Measurements from ENCODE around the gene LBH. TPM values are rescaled to one million over a fixed set of nuclear protein-coding genes. Genes with fewer than 3 reads are reported as not detected.

Gene LBH
- total RNA-seq, 1 donor from 2014 or later = 41.2 TPM

DNA sequence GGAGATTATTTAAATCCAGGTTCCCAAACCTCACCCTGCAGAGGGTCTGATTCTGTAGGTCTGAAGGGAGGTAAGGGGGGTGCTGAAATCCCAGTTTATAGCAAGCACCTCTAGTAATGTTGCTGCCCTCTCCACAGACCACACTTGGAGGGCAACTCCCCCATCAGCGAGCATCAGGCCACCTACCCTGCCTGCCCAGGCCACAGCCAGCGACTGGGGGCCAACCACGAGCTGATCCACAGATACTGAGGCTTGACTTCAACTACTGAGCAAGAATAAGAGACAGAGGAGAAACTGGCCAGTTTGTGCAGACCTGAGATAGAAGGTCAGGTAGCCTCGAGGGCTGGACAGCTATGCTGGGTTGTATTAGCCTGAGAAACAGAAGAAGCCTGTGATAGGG lies 36.3 kb upstream of the LBH start:
- no peak overlapping the region for H3K27ac ChIP-seq (ENCODE audit: low read depth, low read length)
- H3K9me3 ChIP-seq (ENCODE audit: control insufficient read depth in 3 of 3, low read length in 3 of 3) = no peaks in the 10 kb centered on the region
- peaks cover 0 to 4% (median 0%) of the 10 kb centered on the region in 3 donors for H3K27me3 ChIP-seq (ENCODE audit: control insufficient read depth in 3 of 3, insufficient read depth in 3 of 3, low read length in 3 of 3)
- no peak overlapping the region for H3K4me3 ChIP-seq (ENCODE audit: low read length in 3 of 3)
- no peaks in the 10 kb centered on the region for H3K36me3 ChIP-seq (ENCODE audit: control insufficient read depth in 3 of 3, insufficient read depth in 3 of 3, low read length in 3 of 3)
- no peaks in the 10 kb centered on the region for H3K4me1 ChIP-seq (ENCODE audit: control insufficient read depth in 3 of 3, insufficient read depth in 3 of 3, low read length in 3 of 3)
- H3K9ac ChIP-seq (ENCODE audit: low read depth in 1 of 3, low read length in 3 of 3) = no peak overlapping the region

GRCh38 chr2:30197570-30198192 lies 33.7 kb upstream of the LBH start:
- no peak overlapping the region for H3K4me3 ChIP-seq (ENCODE audit: low read length in 3 of 3)
- no peak overlapping the region for H3K9ac ChIP-seq (ENCODE audit: low read depth in 1 of 3, low read length in 3 of 3)
- no peaks in the 10 kb centered on the region for H3K9me3 ChIP-seq (ENCODE audit: control insufficient read depth in 3 of 3, low read length in 3 of 3)
- H3K27ac ChIP-seq (ENCODE audit: low read depth, low read length) = no peak overlapping the region
- peaks cover 0 to 4% (median 0%) of the 10 kb centered on the region in 3 donors for H3K27me3 ChIP-seq (ENCODE audit: control insufficient read depth in 3 of 3, insufficient read depth in 3 of 3, low read length in 3 of 3)
- peaks cover 0 to 2% (median 0%) of the 10 kb centered on the region in 3 donors for H3K4me1 ChIP-seq (ENCODE audit: control insufficient read depth in 3 of 3, insufficient read depth in 3 of 3, low read length in 3 of 3)
- H3K36me3 ChIP-seq (ENCODE audit: control insufficient read depth in 3 of 3, insufficient read depth in 3 of 3, low read length in 3 of 3) = no peaks in the 10 kb centered on the region

GRCh38 chr2:30201990-30202389 lies 29.3 kb upstream of the LBH start:
- H3K4me1 ChIP-seq (ENCODE audit: control insufficient read depth in 3 of 3, insufficient read depth in 3 of 3, low read length in 3 of 3) = peaks cover 0 to 10% (median 4%) of the 10 kb centered on the region in 3 donors
- H3K9ac ChIP-seq (ENCODE audit: low read depth in 1 of 3, low read length in 3 of 3) = no peak overlapping the region
- no peak overlapping the region for H3K4me3 ChIP-seq (ENCODE audit: low read length in 3 of 3)
- no peak overlapping the region for H3K27ac ChIP-seq (ENCODE audit: low read depth, low read length)
- no peaks in the 10 kb centered on the region for H3K36me3 ChIP-seq (ENCODE audit: control insufficient read depth in 3 of 3, insufficient read depth in 3 of 3, low read length in 3 of 3)
- no peaks in the 10 kb centered on the region for H3K9me3 ChIP-seq (ENCODE audit: control insufficient read depth in 3 of 3, low read length in 3 of 3)
- no peaks in the 10 kb centered on the region for H3K27me3 ChIP-seq (ENCODE audit: control insufficient read depth in 3 of 3, insufficient read depth in 3 of 3, low read length in 3 of 3)

- Histone ChIP-seq H3K4me3 (ENCODE audit: low read length in 3 of 3) (no peak overlapping the region), H3K4me1 (ENCODE audit: control insufficient read depth in 3 of 3, insufficient read depth in 3 of 3, low read length in 3 of 3) (peaks cover 0 to 10% (median 4%) of the 10 kb centered on the region in 3 donors), H3K9me3 (ENCODE audit: control insufficient read depth in 3 of 3, low read length in 3 of 3) (no peaks in the 10 kb centered on the region), H3K27me3 (ENCODE audit: control insufficient read depth in 3 of 3, insufficient read depth in 3 of 3, low read length in 3 of 3) (no peaks in the 10 kb centered on the region), H3K9ac (ENCODE audit: low read depth in 1 of 3, low read length in 3 of 3) (no peak overlapping the region), H3K36me3 (ENCODE audit: control insufficient read depth in 3 of 3, insufficient read depth in 3 of 3, low read length in 3 of 3) (no peaks in the 10 kb centered on the region), H3K27ac (ENCODE audit: low read depth, low read length) (no peak overlapping the region)
These were observed 28.2 kb upstream of the LBH start for GRCh38 chr2:30203156-30203555.

GRCh38 chr2:30204281-30204680 lies 27.1 kb upstream of the LBH start:
- Histone ChIP-seq H3K9me3 (ENCODE audit: control insufficient read depth in 3 of 3, low read length in 3 of 3) (no peaks in the 10 kb centered on the region), H3K36me3 (ENCODE audit: control insufficient read depth in 3 of 3, insufficient read depth in 3 of 3, low read length in 3 of 3) (no peaks in the 10 kb centered on the region), H3K27me3 (ENCODE audit: control insufficient read depth in 3 of 3, insufficient read depth in 3 of 3, low read length in 3 of 3) (no peaks in the 10 kb centered on the region), H3K4me3 (ENCODE audit: low read length in 3 of 3) (no peak overlapping the region), H3K4me1 (ENCODE audit: control insufficient read depth in 3 of 3, insufficient read depth in 3 of 3, low read length in 3 of 3) (peaks cover 4 to 10% (median 9%) of the 10 kb centered on the region in 3 donors), H3K9ac (ENCODE audit: low read depth in 1 of 3, low read length in 3 of 3) (no peak overlapping the region), H3K27ac (ENCODE audit: low read depth, low read length) (no peak overlapping the region)

DNA sequence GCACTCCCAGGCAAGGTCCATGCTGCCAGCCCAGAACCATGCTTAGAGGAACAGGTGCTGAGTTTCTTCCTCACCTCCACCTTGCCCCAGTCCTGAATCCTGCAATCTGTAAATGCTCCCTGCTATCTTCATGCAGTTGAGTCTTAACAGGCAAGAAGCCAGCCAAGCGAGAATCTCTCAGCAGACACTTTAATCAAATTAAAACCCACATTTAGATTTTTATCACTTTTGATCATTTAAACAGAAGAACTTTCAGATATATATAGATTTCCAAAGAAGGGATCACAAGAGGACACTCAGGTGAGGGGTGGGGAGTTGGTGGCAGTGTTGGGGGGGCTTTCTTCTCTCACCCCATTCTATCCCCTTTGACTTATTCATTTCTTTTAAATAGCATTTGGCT lies 25.9 kb upstream of the LBH start:
- Histone ChIP-seq H3K9me3 (ENCODE audit: control insufficient read depth in 3 of 3, low read length in 3 of 3) (no peaks in the 10 kb centered on the region), H3K9ac (ENCODE audit: low read depth in 1 of 3, low read length in 3 of 3) (no peak overlapping the region), H3K27me3 (ENCODE audit: control insufficient read depth in 3 of 3, insufficient read depth in 3 of 3, low read length in 3 of 3) (no peaks in the 10 kb centered on the region), H3K36me3 (ENCODE audit: control insufficient read depth in 3 of 3, insufficient read depth in 3 of 3, low read length in 3 of 3) (no peaks in the 10 kb centered on the region), H3K4me1 (ENCODE audit: control insufficient read depth in 3 of 3, insufficient read depth in 3 of 3, low read length in 3 of 3) (peaks cover 4 to 10% (median 9%) of the 10 kb centered on the region in 3 donors), H3K27ac (ENCODE audit: low read depth, low read length) (no peak overlapping the region), H3K4me3 (ENCODE audit: low read length in 3 of 3) (no peak overlapping the region)

- no peaks in the 10 kb centered on the region for H3K27me3 ChIP-seq (ENCODE audit: control insufficient read depth in 3 of 3, insufficient read depth in 3 of 3, low read length in 3 of 3)
- peaks cover 4 to 10% (median 9%) of the 10 kb centered on the region in 3 donors for H3K4me1 ChIP-seq (ENCODE audit: control insufficient read depth in 3 of 3, insufficient read depth in 3 of 3, low read length in 3 of 3)
- H3K9me3 ChIP-seq (ENCODE audit: control insufficient read depth in 3 of 3, low read length in 3 of 3) = no peaks in the 10 kb centered on the region
- H3K9ac ChIP-seq (ENCODE audit: low read depth in 1 of 3, low read length in 3 of 3) = no peak overlapping the region
- H3K27ac ChIP-seq (ENCODE audit: low read depth, low read length) = no peak overlapping the region
- no peaks in the 10 kb centered on the region for H3K36me3 ChIP-seq (ENCODE audit: control insufficient read depth in 3 of 3, insufficient read depth in 3 of 3, low read length in 3 of 3)
- H3K4me3 ChIP-seq (ENCODE audit: low read length in 3 of 3) = no peak overlapping the region
These were observed 24.6 kb upstream of the LBH start for GRCh38 chr2:30206461-30207430.

- Histone ChIP-seq H3K9me3 (ENCODE audit: control insufficient read depth in 3 of 3, low read length in 3 of 3) (no peaks in the 10 kb centered on the region), H3K27ac (ENCODE audit: low read depth, low read length) (no peak overlapping the region), H3K36me3 (ENCODE audit: control insufficient read depth in 3 of 3, insufficient read depth in 3 of 3, low read length in 3 of 3) (no peaks in the 10 kb centered on the region), H3K9ac (ENCODE audit: low read depth in 1 of 3, low read length in 3 of 3) (no peak overlapping the region), H3K4me3 (ENCODE audit: low read length in 3 of 3) (no peak overlapping the region), H3K27me3 (ENCODE audit: control insufficient read depth in 3 of 3, insufficient read depth in 3 of 3, low read length in 3 of 3) (no peaks in the 10 kb centered on the region), H3K4me1 (ENCODE audit: control insufficient read depth in 3 of 3, insufficient read depth in 3 of 3, low read length in 3 of 3) (peaks cover 4 to 9% (median 9%) of the 10 kb centered on the region in 3 donors)
These were observed 22.9 kb upstream of the LBH start for GRCh38 chr2:30208453-30208852.

DNA sequence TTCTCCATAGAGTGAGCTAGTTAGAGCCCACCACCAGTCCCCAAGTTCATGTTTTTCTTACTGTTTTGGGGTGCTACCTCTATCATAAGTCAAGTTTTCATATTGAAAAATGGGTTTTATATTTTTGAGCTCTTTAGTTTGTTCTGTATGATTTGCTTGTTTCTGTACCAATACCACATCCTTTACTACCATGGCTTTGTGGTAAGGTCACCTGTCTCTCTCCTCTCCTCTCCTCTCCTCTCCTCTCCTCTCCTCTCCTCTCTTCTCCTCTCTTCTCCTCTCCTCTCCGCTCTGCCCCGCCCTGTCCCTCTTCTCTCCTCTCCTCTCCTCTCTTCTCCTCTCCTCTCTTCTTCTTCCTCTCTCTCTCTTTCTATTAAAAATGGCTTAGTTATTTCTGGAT lies 22.1 kb upstream of the LBH start:
- Histone ChIP-seq H3K9ac (ENCODE audit: low read depth in 1 of 3, low read length in 3 of 3) (no peak overlapping the region), H3K36me3 (ENCODE audit: control insufficient read depth in 3 of 3, insufficient read depth in 3 of 3, low read length in 3 of 3) (no peaks in the 10 kb centered on the region), H3K4me3 (ENCODE audit: low read length in 3 of 3) (no peak overlapping the region), H3K27ac (ENCODE audit: low read depth, low read length) (no peak overlapping the region), H3K27me3 (ENCODE audit: control insufficient read depth in 3 of 3, insufficient read depth in 3 of 3, low read length in 3 of 3) (no peaks in the 10 kb centered on the region), H3K4me1 (ENCODE audit: control insufficient read depth in 3 of 3, insufficient read depth in 3 of 3, low read length in 3 of 3) (peaks cover 4 to 9% (median 8%) of the 10 kb centered on the region in 3 donors), H3K9me3 (ENCODE audit: control insufficient read depth in 3 of 3, low read length in 3 of 3) (no peaks in the 10 kb centered on the region)

DNA sequence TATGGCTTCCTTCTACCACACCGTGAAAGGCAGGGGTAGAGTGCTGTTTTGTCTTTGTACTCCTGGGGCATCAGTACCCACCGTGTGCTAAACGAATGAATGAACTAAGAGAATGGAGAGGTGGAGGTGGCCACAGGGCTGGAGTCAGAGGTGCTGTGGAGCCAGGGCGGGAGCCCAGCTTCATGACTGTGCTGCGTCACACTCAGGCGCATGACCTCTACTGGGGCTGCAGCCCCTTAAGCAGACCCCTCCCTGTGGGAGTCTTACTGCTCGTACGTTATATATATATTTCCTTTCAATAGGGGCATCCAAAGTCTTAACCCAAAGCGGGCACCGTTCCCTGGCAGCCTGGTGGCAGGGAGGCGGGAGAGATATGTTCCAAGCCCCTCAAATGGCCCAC lies 18.0 kb upstream of the LBH start:
- Histone ChIP-seq H3K27ac (ENCODE audit: low read depth, low read length) (no peak overlapping the region), H3K4me3 (ENCODE audit: low read length in 3 of 3) (no peak overlapping the region)

More for the DNA sequence above, 18.0 kb upstream of the LBH start:
- Histone ChIP-seq H3K4me1 (ENCODE audit: control insufficient read depth in 3 of 3, insufficient read depth in 3 of 3, low read length in 3 of 3) (peaks cover 8 to 16% (median 15%) of the 10 kb centered on the region in 3 donors), H3K27me3 (ENCODE audit: control insufficient read depth in 3 of 3, insufficient read depth in 3 of 3, low read length in 3 of 3) (no peaks in the 10 kb centered on the region), H3K9me3 (ENCODE audit: control insufficient read depth in 3 of 3, low read length in 3 of 3) (no peaks in the 10 kb centered on the region), H3K9ac (ENCODE audit: low read depth in 1 of 3, low read length in 3 of 3) (no peak overlapping the region), H3K36me3 (ENCODE audit: control insufficient read depth in 3 of 3, insufficient read depth in 3 of 3, low read length in 3 of 3) (no peaks in the 10 kb centered on the region)

All from skeletal muscle tissue (tissue), 4 donors.